Measurements from ENCODE around the gene ARID4B. TPM values are rescaled to one million over a fixed set of nuclear protein-coding genes. Genes with fewer than 3 reads are reported as not detected.
A peak's percentile ranks its signal among the peaks of the same experiment; 100 is the strongest.

The ARID4B gene
- polyA plus RNA-seq, 1 donor from 2014 or later: 49.3 TPM

GRCh38 chr1:235330918-235331285 lies 2.9 kb upstream of the ARID4B start:
- Histone ChIP-seq H3F3A (ENCODE audit: insufficient read depth, low read length, poor library complexity, severe bottlenecking) (no peaks in the 10 kb centered on the region), H3K9ac (ENCODE audit: low read length) (peak overlapping the region; percentile 0), H3K4me3 (ENCODE audit: low read length) (peak overlapping the region; percentile 75), H2AFZ (ENCODE audit: low read depth, low read length) (no peak overlapping the region), H3K36me3 (ENCODE audit: insufficient read depth, low read length) (no peaks in the 10 kb centered on the region), H4K20me1 (ENCODE audit: insufficient read depth) (no peaks in the 10 kb centered on the region), H3K27me3 (ENCODE audit: insufficient read depth, low read depth, low read length) (no peaks in the 10 kb centered on the region), H3K27ac (ENCODE audit: low read length) (no peak overlapping the region), H3K4me2 (ENCODE audit: low read length) (peak overlapping the region; percentile 95), H3K9me3 (ENCODE audit: low read length) (no peaks in the 10 kb centered on the region), H3K79me2 (replicated peaks; ENCODE audit: insufficient read depth, low read length) (peaks cover 71% of the 10 kb centered on the region), H3K9me2 (ENCODE audit: insufficient read depth, low read length) (no peaks in the 10 kb centered on the region)
- no peak for TF ChIP-seq TAF1 (IDR thresholded peaks at IDR 0.05; ENCODE audit: low read depth)
- TF ChIP-seq EP300 (conservative IDR thresholded peaks at IDR 0.05; ENCODE audit: poor library complexity, severe bottlenecking): no peak
- no peak for TF ChIP-seq SMC3 (conservative IDR thresholded peaks at IDR 0.05; ENCODE audit: poor library complexity)
- no peak for TF ChIP-seq EZH2 (IDR thresholded peaks at IDR 0.05; ENCODE audit: borderline replicate concordance, insufficient read depth, low read length, poor library complexity, severe bottlenecking)
- no peak for TF ChIP-seq RAD21 (conservative IDR thresholded peaks at IDR 0.05)
- TF ChIP-seq MXI1 (conservative IDR thresholded peaks at IDR 0.05; ENCODE audit: poor library complexity, severe bottlenecking): no peak
- no peak for TF ChIP-seq POLR2AphosphoS5 (IDR thresholded peaks at IDR 0.05)
- TF ChIP-seq CTCF (IDR thresholded peaks at IDR 0.05; ENCODE audit: poor library complexity, severe bottlenecking): no peak

DNA sequence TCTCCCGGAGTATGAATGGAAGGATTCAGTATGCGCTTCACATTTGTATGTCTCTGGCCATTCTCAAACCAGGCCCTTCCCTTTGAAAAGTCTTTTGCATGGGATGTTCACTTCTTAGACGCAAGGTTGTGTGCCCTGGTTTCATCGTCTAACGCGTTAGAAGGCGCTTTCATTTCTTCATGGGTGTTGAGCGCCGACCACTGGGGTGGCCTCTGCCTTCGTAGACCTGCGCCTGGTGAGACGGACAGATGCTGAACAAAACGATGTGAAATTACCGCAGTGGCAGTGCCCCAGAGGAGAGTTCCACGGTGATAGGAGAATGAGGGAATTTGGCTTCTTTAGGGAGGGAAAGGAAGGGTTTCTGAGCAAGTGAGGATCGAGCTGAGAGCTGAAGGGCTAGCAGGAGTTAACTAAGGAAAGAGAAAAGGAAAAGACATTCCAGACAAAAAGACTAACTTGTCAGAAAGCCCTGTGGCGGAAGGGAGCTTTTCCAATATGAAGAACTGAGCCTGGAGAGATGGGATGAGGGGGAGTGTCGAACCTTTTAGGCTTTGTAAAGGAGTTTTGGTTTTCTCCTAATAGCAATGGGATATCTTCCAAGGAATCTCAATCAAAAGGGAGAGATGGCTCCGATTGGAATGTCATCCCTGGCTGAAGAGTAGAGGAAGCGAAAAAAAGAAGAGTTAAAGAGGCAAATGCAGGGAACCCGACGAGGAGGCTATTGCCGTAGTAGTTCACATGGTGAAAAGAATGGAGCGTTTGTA lies 1.3 kb upstream of the ARID4B start:
- Histone ChIP-seq H3K79me2 (replicated peaks; ENCODE audit: insufficient read depth, low read length) (peaks cover 78% of the 10 kb centered on the region), H3K4me3 (ENCODE audit: low read length) (peak overlapping the region; percentile 75), H3K36me3 (ENCODE audit: insufficient read depth, low read length) (no peaks in the 10 kb centered on the region), H3K4me2 (ENCODE audit: low read length) (peak overlapping the region; percentile 87), H4K20me1 (ENCODE audit: insufficient read depth) (peaks cover 12% of the 10 kb centered on the region), H3K27me3 (ENCODE audit: insufficient read depth, low read depth, low read length) (no peaks in the 10 kb centered on the region), H3F3A (ENCODE audit: insufficient read depth, low read length, poor library complexity, severe bottlenecking) (no peaks in the 10 kb centered on the region), H3K9me3 (ENCODE audit: low read length) (no peaks in the 10 kb centered on the region), H2AFZ (ENCODE audit: low read depth, low read length) (peak overlapping the region; percentile 78), H3K27ac (ENCODE audit: low read length) (peak overlapping the region; percentile 93), H3K9me2 (ENCODE audit: insufficient read depth, low read length) (no peaks in the 10 kb centered on the region), H3K9ac (ENCODE audit: low read length) (peak overlapping the region; percentile 89)
- TF ChIP-seq RAD21 (conservative IDR thresholded peaks at IDR 0.05) (no peak), POLR2AphosphoS5 (IDR thresholded peaks at IDR 0.05) (no peak), SMC3 (conservative IDR thresholded peaks at IDR 0.05; ENCODE audit: poor library complexity) (peak; percentile 29), MXI1 (conservative IDR thresholded peaks at IDR 0.05; ENCODE audit: poor library complexity, severe bottlenecking) (peak; percentile 24), CTCF (IDR thresholded peaks at IDR 0.05; ENCODE audit: poor library complexity, severe bottlenecking) (no peak), EP300 (conservative IDR thresholded peaks at IDR 0.05; ENCODE audit: poor library complexity, severe bottlenecking) (no peak), EZH2 (IDR thresholded peaks at IDR 0.05; ENCODE audit: borderline replicate concordance, insufficient read depth, low read length, poor library complexity, severe bottlenecking) (no peak), TAF1 (IDR thresholded peaks at IDR 0.05; ENCODE audit: low read depth) (no peak)
- TF ChIP-seq, protein P1, sequence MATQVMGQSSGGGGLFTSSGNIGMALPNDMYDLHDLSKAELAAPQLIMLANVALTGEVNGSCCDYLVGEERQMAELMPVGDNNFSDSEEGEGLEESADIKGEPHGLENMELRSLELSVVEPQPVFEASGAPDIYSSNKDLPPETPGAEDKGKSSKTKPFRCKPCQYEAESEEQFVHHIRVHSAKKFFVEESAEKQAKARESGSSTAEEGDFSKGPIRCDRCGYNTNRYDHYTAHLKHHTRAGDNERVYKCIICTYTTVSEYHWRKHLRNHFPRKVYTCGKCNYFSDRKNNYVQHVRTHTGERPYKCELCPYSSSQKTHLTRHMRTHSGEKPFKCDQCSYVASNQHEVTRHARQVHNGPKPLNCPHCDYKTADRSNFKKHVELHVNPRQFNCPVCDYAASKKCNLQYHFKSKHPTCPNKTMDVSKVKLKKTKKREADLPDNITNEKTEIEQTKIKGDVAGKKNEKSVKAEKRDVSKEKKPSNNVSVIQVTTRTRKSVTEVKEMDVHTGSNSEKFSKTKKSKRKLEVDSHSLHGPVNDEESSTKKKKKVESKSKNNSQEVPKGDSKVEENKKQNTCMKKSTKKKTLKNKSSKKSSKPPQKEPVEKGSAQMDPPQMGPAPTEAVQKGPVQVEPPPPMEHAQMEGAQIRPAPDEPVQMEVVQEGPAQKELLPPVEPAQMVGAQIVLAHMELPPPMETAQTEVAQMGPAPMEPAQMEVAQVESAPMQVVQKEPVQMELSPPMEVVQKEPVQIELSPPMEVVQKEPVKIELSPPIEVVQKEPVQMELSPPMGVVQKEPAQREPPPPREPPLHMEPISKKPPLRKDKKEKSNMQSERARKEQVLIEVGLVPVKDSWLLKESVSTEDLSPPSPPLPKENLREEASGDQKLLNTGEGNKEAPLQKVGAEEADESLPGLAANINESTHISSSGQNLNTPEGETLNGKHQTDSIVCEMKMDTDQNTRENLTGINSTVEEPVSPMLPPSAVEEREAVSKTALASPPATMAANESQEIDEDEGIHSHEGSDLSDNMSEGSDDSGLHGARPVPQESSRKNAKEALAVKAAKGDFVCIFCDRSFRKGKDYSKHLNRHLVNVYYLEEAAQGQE (IDR thresholded peaks at IDR 0.05; ENCODE audit: borderline replicate concordance): peak; percentile 41

Data from neural cell (in vitro differentiated cells).